Stimulated activated CD4-positive, alpha-beta T cell treated with anti-CD3 and anti-CD28 coated beads, TNF-alpha, amount 100 ng/mL, for 1 hour (primary cell): Measurements from ENCODE around the gene GNPTG.
A peak's percentile ranks its signal among the peaks of the same experiment; 100 is the strongest.

ENCODE experiments used
- DNase-seq, 3 donors: peaks; one replicate each; pipeline ENCODE4 v3.0.0-alpha.2; 2020; ENCODE audit warnings: low read depth in 3 of 3, low spot score in 1 of 3

GNPTG gene

GRCh38 chr16:1393613-1394176 lies 42.0 kb downstream of the GNPTG start:
- DNase-seq: no peak

- no peak for DNase-seq
Observed at GRCh38 chr16:1394367-1394951, 42.7 kb downstream of the GNPTG start.

GRCh38 chr16:1395444-1396031 lies 43.8 kb downstream of the GNPTG start:
- no peak for DNase-seq

- DNase-seq: no peak
Observed at GRCh38 chr16:1397779-1398178, 46.0 kb downstream of the GNPTG start.

GRCh38 chr16:1398351-1398750 lies 46.6 kb downstream of the GNPTG start:
- no peak for DNase-seq

GRCh38 chr16:1398826-1399581 lies 47.3 kb downstream of the GNPTG start:
- DNase-seq: no peak

- DNase-seq: no peak
Observed at GRCh38 chr16:1401061-1401757, 49.5 kb downstream of the GNPTG start.

- DNase-seq: no peak
Observed at GRCh38 chr16:1401758-1402154, 50.0 kb downstream of the GNPTG start.

GRCh38 chr16:1403036-1403435 lies 51.3 kb downstream of the GNPTG start:
- DNase-seq: no peak

- no peak for DNase-seq
Observed at GRCh38 chr16:1403733-1404132, 52.0 kb downstream of the GNPTG start.

- no peak for DNase-seq
Observed at GRCh38 chr16:1407753-1408152, 56.0 kb downstream of the GNPTG start.

GRCh38 chr16:1408171-1408837 lies 56.6 kb downstream of the GNPTG start:
- peak; percentile 92 to 97 (median 93) for DNase-seq

- no peak for DNase-seq
Observed at GRCh38 chr16:1412847-1413246, 61.1 kb downstream of the GNPTG start.
